GM18505 (cell line): ENCODE results near the gene HNF1A.

ENCODE experiments used
- ATAC-seq: cut with Tn5 transposase; IDR thresholded peaks from one replicate; pipeline ENCODE4 v1.9.1; 2021; ENCODE audit not compliant: unreplicated experiment
- POLR2A ChIP-seq: IDR thresholded peaks from 4 replicates; pipeline ENCODE4 v1.6.1; 2011; ENCODE audit warnings: borderline replicate concordance; ENCODE audit not compliant: insufficient read depth, insufficient read length; ENCODE audit errors: extremely low read depth

HNF1A gene

GRCh38 chr12:120972870-120973543, 5.3 kb upstream of the HNF1A start:
- no peak for TF ChIP-seq POLR2A
- no peak for ATAC-seq

- TF ChIP-seq POLR2A: no peak
- ATAC-seq: no peak
Observed at GRCh38 chr12:120977531-120978295, 630 bp upstream of the HNF1A start.

DNA sequence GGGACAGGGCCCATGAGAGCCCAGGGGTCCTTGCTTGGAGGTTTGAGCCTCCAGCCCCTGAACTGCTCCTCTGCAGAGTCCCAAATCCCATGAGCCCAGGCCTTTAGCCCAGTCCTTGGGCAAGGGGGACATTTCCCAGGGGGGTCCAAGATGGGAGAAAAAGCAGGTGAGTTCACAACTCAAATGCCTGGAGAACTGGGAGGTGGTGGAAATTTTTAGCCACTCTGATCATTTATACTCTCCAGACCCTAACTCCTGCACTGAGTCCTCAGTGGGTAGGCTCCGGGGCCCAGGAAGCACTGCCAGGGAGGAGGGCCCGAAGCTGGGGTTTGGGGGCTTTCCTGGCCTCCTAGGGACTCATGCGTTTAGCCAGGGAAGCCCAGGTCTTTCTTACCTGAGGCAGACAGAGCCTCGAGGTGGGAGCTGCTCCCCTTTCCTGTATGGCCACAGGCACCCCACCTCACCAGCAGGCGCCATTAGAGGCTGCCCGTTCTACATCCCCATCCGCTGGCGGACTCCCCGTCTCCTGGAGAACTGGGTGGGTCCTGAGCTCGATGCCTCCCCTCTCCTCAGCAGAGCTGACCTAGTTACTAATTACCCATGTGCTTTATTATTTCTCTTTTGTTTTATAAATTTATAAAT, 998 bp downstream of the HNF1A start:
- ATAC-seq: no peak
- TF ChIP-seq POLR2A: no peak

- no peak for TF ChIP-seq POLR2A
- no peak for ATAC-seq
Observed at GRCh38 chr12:120979862-120980696, 1.7 kb downstream of the HNF1A start.

GRCh38 chr12:120980800-120981368, 2.5 kb downstream of the HNF1A start:
- ATAC-seq: no peak

DNA sequence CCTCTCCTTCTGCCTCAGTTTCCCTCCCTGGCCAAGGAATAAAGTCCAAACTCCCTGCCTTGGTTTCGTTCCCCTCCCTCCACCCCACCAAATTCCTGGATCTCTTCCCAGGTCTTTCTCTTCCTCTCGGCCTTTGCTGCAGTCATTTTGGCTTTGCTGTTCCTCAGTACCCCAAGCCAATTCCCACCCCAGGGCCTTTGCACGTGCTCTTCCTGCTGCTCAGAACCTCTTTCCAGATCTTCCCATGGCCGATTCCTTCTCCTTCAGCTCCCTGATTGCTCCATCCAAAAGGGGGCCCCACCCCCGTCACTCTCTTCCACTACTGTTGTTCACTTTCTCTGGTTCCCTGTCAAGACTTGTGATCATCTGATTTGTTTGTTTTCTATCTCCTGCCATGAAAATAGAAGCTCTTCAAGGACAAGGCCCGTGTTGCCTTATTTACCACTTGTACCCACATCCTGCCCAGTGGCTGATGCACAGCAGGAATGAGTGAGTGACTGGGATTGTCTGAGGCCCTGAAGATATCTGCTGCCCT, 3.1 kb downstream of the HNF1A start:
- no peak for ATAC-seq
- TF ChIP-seq POLR2A: no peak

More at GRCh38 chr12:120980800-120981368, 2.5 kb downstream of the HNF1A start:
- TF ChIP-seq POLR2A: no peak

- ATAC-seq: no peak
- TF ChIP-seq POLR2A: no peak
Observed at GRCh38 chr12:120982659-120983058, 4.3 kb downstream of the HNF1A start.

GRCh38 chr12:120983759-120984158, 5.4 kb downstream of the HNF1A start:
- no peak for TF ChIP-seq POLR2A
- ATAC-seq: no peak

GRCh38 chr12:120984351-120984898, 6.1 kb downstream of the HNF1A start:
- no peak for ATAC-seq
- no peak for TF ChIP-seq POLR2A

GRCh38 chr12:120988234-120988633, 9.9 kb downstream of the HNF1A start:
- no peak for TF ChIP-seq POLR2A
- ATAC-seq: no peak

- no peak for ATAC-seq
- no peak for TF ChIP-seq POLR2A
Observed at GRCh38 chr12:120988658-120989057, 10.3 kb downstream of the HNF1A start.

- no peak for TF ChIP-seq POLR2A
- ATAC-seq: no peak
Observed at GRCh38 chr12:120989687-120990086, 11.3 kb downstream of the HNF1A start.
